HG02623 (cell line): Measurements from ENCODE around the gene PLCH1.

ENCODE experiments used
- ATAC-seq: cut with Tn5 transposase; IDR thresholded peaks from one replicate; pipeline ENCODE4 v1.9.1; 2021; ENCODE audit warnings: moderate library complexity; ENCODE audit not compliant: unreplicated experiment

The PLCH1 gene

DNA sequence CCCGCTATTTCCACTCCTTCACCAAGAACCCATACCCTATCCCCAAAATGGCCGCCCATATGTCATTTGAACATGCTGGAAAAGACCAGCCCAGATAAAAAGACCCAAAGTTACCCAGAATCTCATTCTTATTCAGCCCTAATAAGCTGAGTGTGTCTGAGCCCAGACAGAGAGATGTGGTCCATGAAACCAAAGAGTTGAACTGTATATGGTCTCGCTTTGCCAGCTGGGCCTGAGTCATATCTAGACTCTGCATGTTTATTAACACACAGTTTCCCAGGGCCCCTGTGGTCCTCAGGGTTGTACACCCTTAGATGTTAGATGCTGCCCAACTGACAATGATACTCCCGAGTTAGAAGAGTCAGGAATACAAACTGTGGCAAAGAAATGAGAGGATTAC lies 249.5 kb downstream of the PLCH1 start:
- ATAC-seq: peak; percentile 70

DNA sequence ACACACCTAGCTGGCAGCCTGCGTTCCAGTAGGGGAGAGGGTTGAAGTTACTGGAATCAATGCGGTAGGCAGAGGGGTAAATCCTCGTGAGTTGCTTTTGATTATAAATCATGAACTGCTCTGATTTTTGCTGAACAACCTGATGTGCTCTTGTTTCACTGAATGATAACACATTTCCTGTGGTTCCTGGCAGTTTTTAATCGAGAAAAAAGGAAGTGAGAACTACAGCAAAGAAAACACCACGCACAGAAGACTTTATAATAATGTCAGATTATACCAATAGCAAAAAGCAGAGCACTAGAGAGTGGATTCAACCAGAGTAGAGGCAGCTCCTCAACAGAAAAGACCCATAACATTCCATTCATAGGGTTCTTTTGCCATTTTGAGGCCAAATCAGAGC lies 250.5 kb downstream of the PLCH1 start:
- ATAC-seq: peak; percentile 39

GRCh38 chr3:155492841-155493240 lies 252.0 kb downstream of the PLCH1 start:
- no peak for ATAC-seq

- no peak for ATAC-seq
Measured at GRCh38 chr3:155491696-155492095, 253.2 kb downstream of the PLCH1 start.

- ATAC-seq: no peak
Measured at GRCh38 chr3:155488671-155489070, 256.2 kb downstream of the PLCH1 start.

DNA sequence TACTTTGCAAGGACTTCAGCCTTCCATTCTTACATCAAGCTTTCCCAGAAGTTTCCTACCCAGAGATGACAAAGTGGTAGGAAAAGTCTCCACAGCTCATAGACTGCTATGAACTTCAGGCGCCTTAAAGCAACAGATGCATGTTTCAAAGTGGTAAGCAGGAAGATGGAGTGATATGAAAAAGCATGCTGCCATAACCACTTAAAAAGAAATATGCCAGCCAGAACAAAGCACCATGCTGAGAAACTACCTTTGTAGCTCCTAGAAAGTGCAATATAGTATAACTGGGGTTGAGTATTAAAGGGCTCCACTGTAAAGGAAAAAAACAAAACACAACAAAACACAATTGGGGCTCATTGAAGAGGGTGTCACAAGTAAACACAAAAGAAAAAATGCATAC lies 259.0 kb downstream of the PLCH1 start:
- no peak for ATAC-seq

DNA sequence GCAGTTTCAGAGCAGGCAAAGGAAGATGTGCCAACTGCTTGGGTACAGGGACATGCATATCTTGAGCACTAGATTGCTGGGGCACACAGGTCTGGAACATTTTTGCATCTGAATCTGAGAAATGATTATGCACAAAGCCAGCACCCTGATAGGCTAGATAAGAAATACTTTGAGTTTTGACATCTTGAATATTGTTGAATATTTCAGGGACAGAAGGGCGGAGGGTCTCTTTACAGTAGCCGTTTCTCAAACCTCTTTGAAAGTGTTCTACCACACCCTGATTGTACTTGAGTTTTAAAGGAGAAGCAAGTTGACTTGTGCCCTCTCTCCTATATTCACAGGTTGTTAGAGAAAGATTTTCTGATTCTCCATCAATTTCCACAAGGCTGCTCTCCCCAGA lies 263.3 kb downstream of the PLCH1 start:
- ATAC-seq: no peak

- no peak for ATAC-seq
Measured at GRCh38 chr3:155481089-155481488, 263.8 kb downstream of the PLCH1 start.

DNA sequence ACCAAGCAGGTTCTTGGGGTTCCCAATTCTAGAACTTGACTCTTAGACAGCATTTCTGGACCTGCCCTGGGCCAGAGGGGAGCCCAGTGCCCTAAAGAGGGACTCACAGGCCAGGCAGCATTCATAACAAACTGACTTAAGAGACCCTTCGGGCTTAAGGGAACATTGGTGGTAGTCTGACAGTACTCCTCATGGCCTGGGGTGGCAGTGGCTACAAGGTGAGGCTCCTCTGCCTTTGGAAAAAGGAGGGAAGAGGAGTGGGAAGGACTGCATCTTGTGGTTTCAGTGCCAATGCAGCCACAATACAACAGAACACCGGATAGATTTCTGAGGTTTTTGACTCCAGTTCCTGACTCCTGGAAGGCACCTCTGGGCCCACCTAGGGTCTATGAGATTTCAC lies 279.2 kb downstream of the PLCH1 start:
- no peak for ATAC-seq

GRCh38 chr3:155462672-155463071 lies 282.2 kb downstream of the PLCH1 start:
- no peak for ATAC-seq

- ATAC-seq: no peak
Measured at GRCh38 chr3:155457591-155457990, 287.3 kb downstream of the PLCH1 start.

DNA sequence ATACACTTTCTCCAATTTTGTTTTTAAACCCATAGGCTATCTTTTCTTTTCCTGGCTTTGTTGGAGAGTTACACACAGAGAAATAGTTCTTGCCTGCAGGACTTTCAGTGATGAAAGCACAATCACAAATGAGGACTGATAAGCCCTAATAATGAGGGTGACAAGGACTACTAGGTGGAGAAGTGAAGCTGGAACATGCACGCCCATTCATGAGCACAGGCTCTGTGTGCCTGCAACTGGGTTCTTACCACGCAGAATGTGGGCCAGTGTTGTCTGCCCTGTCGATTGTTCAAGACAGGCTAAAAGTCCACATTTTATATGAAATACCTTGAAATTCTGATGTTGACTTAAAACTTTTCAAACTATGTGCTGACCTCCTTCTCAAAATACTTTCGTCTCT lies 289.1 kb downstream of the PLCH1 start:
- ATAC-seq: no peak

GRCh38 chr3:155453512-155453911 lies 291.4 kb downstream of the PLCH1 start:
- ATAC-seq: no peak

DNA sequence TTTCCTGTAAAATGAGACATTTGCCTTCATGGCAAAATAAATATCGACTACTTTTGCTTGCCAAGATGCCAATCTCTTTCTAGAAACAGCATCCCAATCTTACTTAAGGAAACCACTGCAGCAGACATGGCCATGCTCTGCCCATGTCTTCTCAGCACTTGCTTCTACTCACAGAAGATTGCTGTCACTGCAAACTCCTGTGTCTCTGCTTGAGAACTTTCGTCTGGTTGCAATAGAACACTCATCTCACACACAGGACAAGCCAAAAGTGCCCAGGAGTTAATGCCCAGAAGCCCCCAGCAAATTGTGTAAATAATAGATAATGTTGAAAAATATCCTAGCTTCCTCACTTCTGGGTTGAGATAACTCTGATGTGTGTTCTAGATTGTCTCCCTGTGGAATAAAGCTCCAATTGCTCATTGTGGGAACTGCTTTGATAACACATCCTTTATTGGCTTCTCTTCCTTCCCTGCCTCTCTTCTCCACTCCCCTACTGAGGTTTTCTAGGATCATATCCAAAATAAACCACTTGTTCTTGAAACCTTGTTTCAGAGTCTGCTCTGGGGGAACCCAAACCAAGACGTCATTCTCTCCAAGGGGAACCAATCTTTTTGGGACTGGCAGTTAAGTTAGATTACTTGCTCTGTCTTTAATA lies 295.1 kb downstream of the PLCH1 start:
- no peak for ATAC-seq

GRCh38 chr3:155448531-155448930 lies 296.3 kb downstream of the PLCH1 start:
- no peak for ATAC-seq

DNA sequence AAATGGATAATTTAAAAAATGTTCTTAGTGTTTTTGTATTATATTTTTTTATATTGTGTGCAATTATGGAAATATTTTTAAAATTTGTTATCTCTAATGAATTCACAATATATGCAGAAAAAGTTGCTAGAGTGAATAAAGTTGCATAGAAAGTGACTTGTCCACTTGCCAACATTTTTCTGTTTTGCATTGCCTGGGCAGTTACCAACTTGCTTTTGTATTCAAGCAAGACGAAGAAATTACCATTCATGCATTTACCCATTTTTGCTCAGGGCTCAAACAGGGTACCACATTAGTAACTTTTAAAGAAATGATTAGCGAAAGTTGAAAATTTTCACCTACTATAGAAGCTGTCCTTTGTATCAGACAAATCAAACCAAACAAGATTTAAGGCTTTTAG lies 298.5 kb downstream of the PLCH1 start:
- ATAC-seq: no peak

DNA sequence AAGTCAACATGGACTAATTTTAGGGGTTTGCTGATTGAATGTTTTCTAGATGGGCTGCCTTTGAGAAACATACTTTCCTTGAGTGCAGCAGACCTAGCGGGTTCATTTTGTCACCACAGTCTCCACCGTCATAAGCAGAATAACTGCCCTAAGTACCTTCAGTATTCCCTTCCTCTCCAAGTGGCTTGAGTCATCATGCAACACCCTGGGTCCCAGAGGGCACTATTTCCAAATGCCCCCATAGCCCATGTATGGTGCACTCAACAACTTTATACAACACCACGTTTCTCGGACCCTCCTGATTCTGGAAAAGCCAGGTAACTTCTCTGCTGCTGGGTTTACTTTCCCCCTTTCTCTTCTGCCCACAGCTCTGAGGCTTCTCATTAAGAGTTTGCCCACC lies 300.1 kb downstream of the PLCH1 start:
- ATAC-seq: no peak

DNA sequence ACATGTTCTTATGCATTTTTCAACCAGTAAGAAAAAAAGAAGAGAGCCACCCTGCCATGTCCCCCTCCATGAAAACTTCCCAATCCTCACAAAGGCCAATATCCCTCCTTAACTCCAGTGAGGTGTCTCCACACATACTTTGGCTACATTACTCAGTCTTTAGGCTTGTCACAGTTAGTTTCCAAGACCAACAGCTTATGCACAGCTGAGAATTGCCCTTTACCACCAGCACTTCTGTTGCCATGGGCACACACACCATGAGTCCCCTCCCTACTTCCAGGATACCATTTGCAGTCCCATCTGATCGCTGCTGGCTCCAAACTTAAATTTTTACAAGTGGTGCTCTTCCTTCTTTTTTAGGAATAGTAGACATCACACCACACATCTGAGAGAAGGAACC lies 301.1 kb downstream of the PLCH1 start:
- no peak for ATAC-seq

- ATAC-seq: no peak
Measured at GRCh38 chr3:155442072-155442471, 302.8 kb downstream of the PLCH1 start.

GRCh38 chr3:155441506-155441905 lies 303.4 kb downstream of the PLCH1 start:
- ATAC-seq: no peak

GRCh38 chr3:155441026-155441425 lies 303.8 kb downstream of the PLCH1 start:
- ATAC-seq: no peak

GRCh38 chr3:155435821-155436220 lies 309.1 kb downstream of the PLCH1 start:
- no peak for ATAC-seq

GRCh38 chr3:155431856-155432570 lies 312.9 kb downstream of the PLCH1 start:
- ATAC-seq: no peak
